CD4-positive, alpha-beta memory T cell (primary cell): Measurements from ENCODE around the gene CENPE. TPM values are rescaled to one million over a fixed set of nuclear protein-coding genes. Genes with fewer than 3 reads are reported as not detected.
A peak's percentile ranks its signal among the peaks of the same experiment; 100 is the strongest.

Experiments used
- CTCF ChIA-PET: fragments of 350-600 bp; sonication (Branson Sonifier 250); formaldehyde crosslinking; loops from one replicate; lab custom pipeline; 2021; ENCODE audit warnings: inconsistent platforms; ENCODE audit not compliant: partially characterized antibody; lab: Charles Lee
- POLR2A ChIA-PET: fragments of 350-600 bp; sonication (Branson Sonifier 250); formaldehyde crosslinking; loops from one replicate; lab custom pipeline; 2021; ENCODE audit not compliant: partially characterized antibody; lab: Charles Lee
- DNase-seq, 5 donors: peaks; one replicate each; pipeline versions ENCODE4 v3.0.0 to v3.0.0-alpha.2; 2020 to 2022; ENCODE audit warnings: mixed read lengths in 1 of 5
- H3K27ac ChIP-seq: one replicate; pipeline ENCODE4 v1.7.0; 2013; ENCODE audit warnings: low read depth, low read length
- H3K27me3 ChIP-seq: 2 replicates; pipeline ENCODE4 v1.7.0; 2013; ENCODE audit warnings: mild to moderate bottlenecking, low read length, moderate library complexity; ENCODE audit not compliant: insufficient read depth
- H3K36me3 ChIP-seq: 2 replicates; pipeline ENCODE4 v1.7.0; 2013; ENCODE audit warnings: mild to moderate bottlenecking, low read length, moderate library complexity; ENCODE audit not compliant: insufficient read depth
- H3K4me1 ChIP-seq: 2 replicates; pipeline ENCODE4 v1.7.0; 2013; ENCODE audit warnings: mild to moderate bottlenecking, low read length, moderate library complexity; ENCODE audit not compliant: insufficient read depth
- H3K4me3 ChIP-seq, 2 donors: one replicate each; pipeline ENCODE4 v1.7.0; 2013; ENCODE audit warnings: low read length in 2 of 2, mild to moderate bottlenecking in 1 of 2
- H3K9me3 ChIP-seq, 2 donors: one replicate each; pipeline ENCODE4 v1.7.0; 2013; ENCODE audit warnings: low read length in 2 of 2, control low read depth in 1 of 2; ENCODE audit not compliant: control insufficient read depth in 1 of 2
- H3K27ac Mint-ChIP-seq, 7 donors: one replicate each; pipeline ENCODE4 v1.8.0; 2020 to 2021; ENCODE audit warnings: mixed read lengths in 7 of 7, mild to moderate bottlenecking in 6 of 7, inconsistent platforms in 3 of 7, moderate library complexity in 3 of 7
- H3K27me3 Mint-ChIP-seq, 2 donors: one replicate each; pipeline ENCODE4 v1.8.0; 2020 to 2021; ENCODE audit warnings: mixed read lengths in 2 of 2
- H3K36me3 Mint-ChIP-seq, 2 donors: one replicate each; pipeline ENCODE4 v1.8.0; 2020 to 2021; ENCODE audit warnings: mixed read lengths in 2 of 2, inconsistent platforms in 1 of 2, mild to moderate bottlenecking in 1 of 2
- H3K4me1 Mint-ChIP-seq, 4 donors: one replicate each; pipeline ENCODE4 v1.8.0; 2020 to 2021; ENCODE audit warnings: mixed read lengths in 4 of 4, mild to moderate bottlenecking in 1 of 4
- H3K4me3 Mint-ChIP-seq, 8 donors: one replicate each; pipeline ENCODE4 v1.8.0; 2020 to 2021; ENCODE audit warnings: mixed read lengths in 8 of 8, mild to moderate bottlenecking in 7 of 8, moderate library complexity in 6 of 8, inconsistent platforms in 3 of 8
- H3K9me3 Mint-ChIP-seq, 8 donors: one replicate each; pipeline ENCODE4 v1.8.0; 2020 to 2021; ENCODE audit warnings: mixed read lengths in 8 of 8, mild to moderate bottlenecking in 5 of 8, inconsistent platforms in 3 of 8, moderate library complexity in 1 of 8
- intact Hi-C: fragments of 100-400 bp; cut with micrococcal nuclease; formaldehyde crosslinking; loops from one replicate; pipeline ENCODE4 v1.15.1; 2023
- polyA plus RNA-seq, 2 donors: library from polyadenylated mRNA; unstranded; fragments of 300-500 nt; fragmentation: Illumina TruSeq; gene quantifications; one replicate each; pipeline ENCODE4 v1.2.3, GENCODE V29; 2021
- total RNA-seq, 2 experiments: library from RNA; stranded (reverse); gene quantifications; one replicate each; pipeline ENCODE4 v1.2.3, GENCODE V29; 2021

Gene CENPE
- total and polyA plus RNA-seq, 4 experiments from 2014 or later, result 0.67 to 1.5 (median 0.77) TPM; not detected in 1

GRCh38 chr4:103105558-103106356, 92.4 kb downstream of the CENPE start:
- H3K4me3 Mint-ChIP-seq, result no peak overlapping the region
- Histone ChIP-seq H3K4me1 (no peaks in the 10 kb centered on the region), H3K9me3 (no peaks in the 10 kb centered on the region), H3K36me3 (no peaks in the 10 kb centered on the region), H3K4me3 (no peak overlapping the region), H3K27me3 (no peaks in the 10 kb centered on the region), H3K27ac (no peak overlapping the region)
- H3K4me1 Mint-ChIP-seq, result peaks cover 0 to 5% (median 4%) of the 10 kb centered on the region in 4 donors
- ChIA-PET POLR2A (no interaction called here), CTCF (no interaction called here)
- H3K27me3 Mint-ChIP-seq, result no peaks in the 10 kb centered on the region
- DNase-seq, result no peak
- intact Hi-C loops, result no loop called here
- H3K36me3 Mint-ChIP-seq, result no peaks in the 10 kb centered on the region
- H3K9me3 Mint-ChIP-seq, result no peaks in the 10 kb centered on the region
- peak overlapping the region in 1 of 7 donors; percentile 68 for H3K27ac Mint-ChIP-seq

GRCh38 chr4:103104886-103105285, 93.3 kb downstream of the CENPE start:
- Mint-ChIP-seq H3K4me3 (no peak overlapping the region), H3K27ac (no peak overlapping the region), H3K27me3 (no peaks in the 10 kb centered on the region), H3K36me3 (no peaks in the 10 kb centered on the region), H3K4me1 (peaks cover under 1 to 5% (median 4%) of the 10 kb centered on the region in 4 donors), H3K9me3 (no peaks in the 10 kb centered on the region)
- Histone ChIP-seq H3K36me3 (no peaks in the 10 kb centered on the region), H3K9me3 (no peaks in the 10 kb centered on the region), H3K4me3 (no peak overlapping the region), H3K27me3 (no peaks in the 10 kb centered on the region), H3K27ac (no peak overlapping the region), H3K4me1 (no peaks in the 10 kb centered on the region)
- CTCF ChIA-PET, result no interaction called here
- DNase-seq, result no peak
- intact Hi-C loops, result no loop called here
- POLR2A ChIA-PET, result no interaction called here

GRCh38 chr4:103100691-103101090, 97.5 kb downstream of the CENPE start:
- H3K27ac Mint-ChIP-seq, result no peak overlapping the region
- CTCF ChIA-PET, result interaction anchor here (1.1 to 4.9 kb wide), 14 partner anchors 8 to 670 kb away, joined by 3 to 59 read pairs (median 4); partner anchors contain the start of gene SLC9B2

GRCh38 chr4:103099691-103100392, 98.3 kb downstream of the CENPE start, which contains the start of gene BDH2:
Gene BDH2 (minus strand): TSS chr4:103099834. CDS start chr4:103096254, 3,580 bp downstream.
- CTCF ChIA-PET, result interaction anchor here (0.8 to 4.9 kb wide), 19 partner anchors 9 to 754 kb away, joined by 3 to 59 read pairs (median 5); partner anchors contain the start of genes SLC39A8, SLC9B1 and SLC9B2
- Mint-ChIP-seq H3K4me3 (peak within 1 kb of the TSS; percentile 81 to 97 (median 92)), H3K9me3 (no peaks in the 10 kb centered on the region), H3K36me3 (peaks cover 0 to 1% of the 10 kb centered on the region in 2 donors), H3K27me3 (no peaks in the 10 kb centered on the region), H3K4me1 (peaks cover 12 to 34% (median 24%) of the 10 kb centered on the region in 4 donors), H3K27ac (peak within 1 kb of the TSS; percentile 59 to 95 (median 89))
- H3K4me1 ChIP-seq, result peaks cover 14% of the 10 kb centered on the region
- no peaks in the 10 kb centered on the region for H3K36me3 ChIP-seq
- intact Hi-C loops, result loop anchor here (1.0 to 2.0 kb wide), 8 partner anchors 24 to 669 kb away; partner anchors contain the start of genes SLC9B1, SLC9B2 and UBE2D3
- DNase-seq, result peak; percentile 77 to 84 (median 82)
- H3K9me3 ChIP-seq, result no peaks in the 10 kb centered on the region
- peak within 1 kb of the TSS; percentile 4 to 54 for H3K4me3 ChIP-seq
- POLR2A ChIA-PET, result interaction anchor here (1.0 to 3.0 kb wide), 6 partner anchors 11 to 487 kb away, joined by 3 to 13 read pairs (median 3); partner anchors contain the start of genes CISD2, MANBA and SLC9B2
- H3K27ac ChIP-seq, result peak within 1 kb of the TSS; percentile 42
- H3K27me3 ChIP-seq, result no peaks in the 10 kb centered on the region

More at GRCh38 chr4:103100691-103101090, 97.5 kb downstream of the CENPE start:
- no peaks in the 10 kb centered on the region for H3K9me3 ChIP-seq
- H3K4me1 ChIP-seq, result peaks cover 14% of the 10 kb centered on the region
- intact Hi-C loops, result no loop called here
- no peaks in the 10 kb centered on the region for H3K36me3 ChIP-seq
- Mint-ChIP-seq H3K27me3 (no peaks in the 10 kb centered on the region), H3K36me3 (peaks cover 0 to 1% of the 10 kb centered on the region in 2 donors), H3K4me1 (peaks cover 15 to 34% (median 24%) of the 10 kb centered on the region in 4 donors), H3K9me3 (no peaks in the 10 kb centered on the region), H3K4me3 (no peak overlapping the region)
- H3K27me3 ChIP-seq, result no peaks in the 10 kb centered on the region
- no peak overlapping the region for H3K4me3 ChIP-seq
- no peak for DNase-seq
- H3K27ac ChIP-seq, result no peak overlapping the region
- POLR2A ChIA-PET, result interaction anchor here (1.1 to 3.0 kb wide), 3 partner anchors 23 to 340 kb away, joined by 3 to 13 read pairs (median 3); partner anchors contain the start of genes MANBA and SLC9B2

GRCh38 chr4:103098756-103099440, 99.2 kb downstream of the CENPE start:
- H3K4me3 ChIP-seq, result peak overlapping the region; percentile 4 to 54
- H3K27me3 ChIP-seq, result no peaks in the 10 kb centered on the region
- H3K9me3 ChIP-seq, result no peaks in the 10 kb centered on the region
- H3K27ac ChIP-seq, result peak overlapping the region; percentile 42
- intact Hi-C loops, result loop anchor here (1.0 to 2.0 kb wide), 8 partner anchors 23 to 668 kb away; partner anchors contain the start of genes SLC9B1, SLC9B2 and UBE2D3
- ChIA-PET CTCF (interaction anchor here (0.8 to 4.9 kb wide), 11 partner anchors 9 to 668 kb away, joined by 3 to 59 read pairs (median 5); partner anchors contain the start of genes SLC9B1 and SLC9B2), POLR2A (interaction anchor here (0.8 to 3.0 kb wide), 6 partner anchors 11 to 486 kb away, joined by 3 to 13 read pairs (median 3); partner anchors contain the start of genes CISD2, SLC9B2 and UBE2D3)
- peaks cover 0 to 3% of the 10 kb centered on the region in 2 donors for H3K36me3 Mint-ChIP-seq
- H3K27me3 Mint-ChIP-seq, result no peaks in the 10 kb centered on the region
- H3K4me3 Mint-ChIP-seq, result peak overlapping the region; percentile 81 to 97 (median 92)
- DNase-seq, result no peak
- H3K9me3 Mint-ChIP-seq, result no peaks in the 10 kb centered on the region
- peaks cover 12 to 34% (median 24%) of the 10 kb centered on the region in 4 donors for H3K4me1 Mint-ChIP-seq
- peak overlapping the region in 5 of 7 donors; percentile 59 to 95 (median 90) for H3K27ac Mint-ChIP-seq
- peaks cover 14% of the 10 kb centered on the region for H3K4me1 ChIP-seq
- no peaks in the 10 kb centered on the region for H3K36me3 ChIP-seq

- no peak overlapping the region for H3K4me3 ChIP-seq
- no peak overlapping the region for H3K27ac Mint-ChIP-seq
- no peaks in the 10 kb centered on the region for H3K27me3 Mint-ChIP-seq
- CTCF ChIA-PET, result interaction anchor here (1.5 to 4.9 kb wide), 6 partner anchors 8 to 668 kb away, joined by 3 to 59 read pairs (median 26); partner anchors contain the start of genes SLC9B1 and SLC9B2
- no peaks in the 10 kb centered on the region for H3K27me3 ChIP-seq
- H3K4me1 ChIP-seq, result peaks cover 14% of the 10 kb centered on the region
- H3K36me3 Mint-ChIP-seq, result peaks cover 0 to 4% of the 10 kb centered on the region in 2 donors
- H3K27ac ChIP-seq, result no peak overlapping the region
- POLR2A ChIA-PET, result interaction anchor here (0.8 to 3.0 kb wide), 3 partner anchors 10 to 270 kb away, joined by 3 to 13 read pairs (median 3); partner anchors contain the start of genes SLC9B2 and UBE2D3
- no peak for DNase-seq
- no peaks in the 10 kb centered on the region for H3K9me3 ChIP-seq
- H3K4me1 Mint-ChIP-seq, result peaks cover 12 to 34% (median 24%) of the 10 kb centered on the region in 4 donors
- no peaks in the 10 kb centered on the region for H3K9me3 Mint-ChIP-seq
- intact Hi-C loops, result loop anchor here (2.0 kb wide), 2 partner anchors 80 to 650 kb away; partner anchors contain the start of gene SLC9B1
- peak overlapping the region in 3 of 8 donors; percentile 10 to 97 (median 95) for H3K4me3 Mint-ChIP-seq
- H3K36me3 ChIP-seq, result no peaks in the 10 kb centered on the region
Measured at GRCh38 chr4:103098341-103098740, 99.8 kb downstream of the CENPE start.
